Hematopoietic multipotent progenitor cell treated with erythropoietin and hydrocortisone succinate and interleukin-3 and kit ligand, for 17 days (in vitro differentiated cells): ENCODE measurements around the gene KCNQ4.

ENCODE experiments used
- DNase-seq: peaks from one replicate; pipeline ENCODE4 v3.0.0-alpha.2; 2015; ENCODE audit warnings: low spot score

KCNQ4 gene

DNA sequence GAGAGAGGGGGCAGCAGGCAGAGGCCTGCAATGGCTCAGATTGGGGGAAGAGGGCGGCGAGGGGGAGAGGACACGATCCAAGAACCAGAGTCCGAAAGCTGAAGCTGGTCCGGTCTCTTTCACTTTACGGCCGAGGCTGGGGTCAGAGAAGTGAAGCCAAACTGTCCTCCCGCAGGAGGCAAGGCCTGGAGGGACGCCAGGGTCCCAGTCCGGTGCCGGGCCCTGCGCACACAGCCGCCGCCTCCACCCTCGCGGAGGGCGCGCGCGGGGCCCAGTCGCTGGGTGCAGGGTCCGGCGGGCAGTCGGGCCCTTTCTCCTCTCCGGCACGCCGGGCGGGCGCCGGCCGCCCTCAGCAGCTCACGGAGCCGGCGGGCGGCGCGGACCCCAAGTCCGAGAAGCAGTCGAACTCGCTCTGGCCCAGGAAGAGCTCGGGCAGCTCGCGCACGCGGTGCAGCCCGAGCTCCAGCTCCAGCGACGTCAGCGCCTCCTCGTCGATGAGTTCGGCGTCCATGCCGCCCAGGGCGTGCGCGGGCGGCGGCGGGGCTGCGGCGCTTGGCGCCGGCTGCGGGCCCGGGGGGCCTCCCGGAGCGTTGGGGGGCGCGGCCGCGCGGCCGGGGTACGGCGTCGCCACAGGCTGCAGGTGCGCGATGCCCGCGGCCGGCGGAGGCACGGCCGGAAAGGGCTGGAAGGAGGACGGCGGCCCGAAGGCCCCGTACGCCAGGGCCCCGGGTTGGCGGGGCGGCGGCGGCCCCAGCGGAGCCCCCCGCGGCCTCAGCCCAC, 77.8 kb downstream of the KCNQ4 start:
- no peak for DNase-seq

DNA sequence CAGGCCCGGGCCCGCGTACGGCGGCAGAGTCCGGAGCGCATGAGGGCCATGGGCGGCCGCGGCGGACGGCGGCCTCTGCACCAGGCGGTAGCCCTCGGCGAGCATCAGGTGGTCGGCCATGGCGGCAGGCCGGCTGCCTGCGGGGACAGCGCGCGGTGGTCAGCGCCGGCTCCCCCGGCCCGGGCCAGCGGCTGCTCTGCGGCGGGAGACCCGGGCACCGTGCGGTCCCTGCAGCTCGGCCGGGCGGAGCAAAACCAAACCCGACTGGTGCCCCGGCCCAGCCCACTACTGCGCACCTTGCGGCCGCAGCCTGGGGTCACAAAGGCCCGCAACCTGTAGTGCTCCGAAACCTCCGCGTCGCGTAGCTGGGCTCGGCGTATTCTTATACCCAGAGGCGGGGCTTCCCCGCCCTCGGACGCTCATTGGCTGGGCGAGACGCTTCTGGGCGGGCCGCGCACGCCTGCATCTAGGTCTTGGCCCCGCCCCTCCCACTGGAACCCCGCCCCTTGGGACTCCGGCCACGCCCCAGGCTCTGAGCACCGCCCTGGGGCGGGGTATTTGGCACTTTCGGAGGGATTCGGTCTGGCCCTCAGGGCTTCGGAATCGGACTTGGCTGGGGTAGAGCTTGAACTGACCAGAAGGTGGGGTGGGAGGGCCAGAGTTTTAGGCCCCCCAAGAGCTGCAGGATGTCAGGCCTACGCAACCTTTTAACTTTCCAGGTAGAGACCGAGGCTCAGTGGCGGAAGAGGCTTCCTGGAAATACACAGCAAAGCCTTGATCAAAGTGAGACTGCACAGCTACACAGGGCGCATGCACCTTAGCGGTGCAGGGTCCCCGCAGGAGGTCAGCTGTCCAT, 78.6 kb downstream of the KCNQ4 start, which contains the start of gene CITED4:
Gene CITED4, minus strand, starts transcription at position 356 of the 856 bp plus-strand sequence. Its CDS starts 236 bp downstream, at position 120.
- peak; percentile 94 for DNase-seq

- DNase-seq: no peak
These were observed 84.6 kb downstream of the KCNQ4 start for GRCh38 chr1:40868051-40868723.

DNA sequence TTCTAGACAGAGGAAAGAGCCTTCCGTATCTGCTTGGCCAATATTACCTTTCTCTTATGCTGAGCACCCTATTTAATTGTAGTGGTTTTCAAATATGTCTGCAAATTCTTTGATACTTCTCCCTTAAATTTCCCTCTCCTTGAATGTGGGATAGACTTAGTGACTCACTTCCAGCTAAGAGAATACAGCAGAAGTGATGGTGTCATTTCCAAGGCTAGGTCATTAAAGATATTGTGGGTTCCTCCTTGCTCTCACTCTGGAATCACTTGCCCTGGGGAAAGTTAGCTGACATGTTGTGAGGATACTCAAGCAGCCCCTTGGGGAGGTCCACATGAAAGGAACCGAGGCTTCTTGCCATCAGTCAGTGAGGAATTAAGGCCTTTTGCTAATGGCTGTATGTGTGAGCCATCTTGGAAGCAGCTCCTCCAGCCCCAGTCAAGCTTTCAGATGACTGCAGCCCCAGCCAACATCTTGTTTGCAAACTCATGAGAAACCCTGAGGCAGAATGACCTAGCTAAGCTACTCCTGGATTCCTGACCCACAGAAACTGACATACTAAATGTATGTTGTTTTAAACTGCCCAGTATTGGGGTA, 86.6 kb downstream of the KCNQ4 start:
- no peak for DNase-seq

DNA sequence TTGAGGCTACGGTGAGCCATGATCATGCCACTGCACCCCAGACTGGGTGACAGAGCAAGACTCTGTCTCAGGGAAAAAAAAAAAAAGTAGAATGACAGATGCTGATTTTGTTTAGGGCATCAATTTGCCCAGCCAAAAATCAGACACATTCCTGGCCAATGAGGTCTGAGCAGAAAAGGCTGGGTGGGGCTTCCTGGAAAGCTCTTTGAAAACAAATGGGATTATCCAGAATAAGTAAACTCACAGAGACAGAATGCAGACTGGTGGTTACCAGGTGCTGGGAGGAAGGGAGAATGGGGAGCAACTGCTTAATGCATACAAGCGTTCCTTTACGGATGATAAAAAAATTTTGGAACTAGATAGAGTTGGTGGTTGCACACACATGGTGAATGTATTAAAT, 88.7 kb downstream of the KCNQ4 start:
- no peak for DNase-seq

GRCh38 chr1:40873863-40874472, 90.4 kb downstream of the KCNQ4 start:
- no peak for DNase-seq

DNA sequence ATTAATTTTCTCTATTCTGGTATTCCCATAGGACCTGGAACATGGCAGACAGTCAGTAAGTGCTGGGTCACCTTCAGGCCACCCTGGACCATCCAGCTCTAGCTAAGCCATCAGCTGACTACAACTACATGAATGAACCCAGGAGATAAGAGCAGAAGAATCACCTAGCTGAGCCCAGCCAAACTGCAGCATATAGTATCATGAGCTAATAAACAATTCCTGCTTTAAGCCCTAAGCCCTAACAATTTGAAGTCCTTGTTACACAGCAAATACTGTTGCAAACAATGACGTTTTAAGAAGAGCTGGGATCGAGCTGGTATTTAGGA, 92.8 kb downstream of the KCNQ4 start:
- no peak for DNase-seq

- no peak for DNase-seq
These were observed 93.3 kb downstream of the KCNQ4 start for GRCh38 chr1:40876891-40877290.

DNA sequence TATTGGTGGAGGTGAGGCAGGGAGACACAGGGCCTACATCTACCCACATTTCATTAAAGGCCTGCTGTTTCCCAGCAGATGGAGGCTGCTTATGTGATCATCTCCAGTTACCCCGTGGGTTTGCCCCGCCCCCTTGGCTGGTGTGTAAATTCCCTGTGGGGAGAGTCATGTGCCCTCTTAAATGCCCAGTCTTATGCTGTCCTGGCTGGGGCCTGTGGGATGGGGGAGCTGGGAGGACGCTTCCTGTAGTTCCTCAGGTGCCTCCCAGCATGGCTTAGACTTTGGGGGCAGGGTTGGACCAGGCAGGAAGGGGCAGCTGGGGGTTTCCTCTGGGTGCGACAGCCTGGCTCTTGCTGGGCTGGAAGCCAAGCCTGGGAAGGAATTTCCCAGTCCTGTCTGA, 94.1 kb downstream of the KCNQ4 start:
- DNase-seq: no peak

DNA sequence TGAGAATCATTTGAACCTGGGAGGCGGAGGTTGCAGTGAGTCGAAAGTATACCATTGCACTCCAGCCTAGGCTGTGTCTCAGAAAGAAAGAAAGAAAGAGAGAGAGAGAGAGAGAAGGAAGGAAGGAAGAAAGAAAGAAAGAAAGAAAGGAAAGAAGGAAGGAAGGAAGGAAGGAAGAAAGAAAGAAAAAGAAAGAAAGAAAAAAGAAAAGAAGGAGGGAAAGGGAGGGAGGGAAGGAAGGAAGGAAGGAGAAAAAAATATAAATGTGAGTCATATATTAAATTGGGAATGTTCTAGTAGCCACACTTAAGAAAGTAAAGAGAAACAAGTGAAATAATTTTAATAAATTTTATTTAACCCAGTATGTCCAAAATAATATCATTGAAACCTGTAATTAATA, 95.3 kb downstream of the KCNQ4 start:
- no peak for DNase-seq

DNA sequence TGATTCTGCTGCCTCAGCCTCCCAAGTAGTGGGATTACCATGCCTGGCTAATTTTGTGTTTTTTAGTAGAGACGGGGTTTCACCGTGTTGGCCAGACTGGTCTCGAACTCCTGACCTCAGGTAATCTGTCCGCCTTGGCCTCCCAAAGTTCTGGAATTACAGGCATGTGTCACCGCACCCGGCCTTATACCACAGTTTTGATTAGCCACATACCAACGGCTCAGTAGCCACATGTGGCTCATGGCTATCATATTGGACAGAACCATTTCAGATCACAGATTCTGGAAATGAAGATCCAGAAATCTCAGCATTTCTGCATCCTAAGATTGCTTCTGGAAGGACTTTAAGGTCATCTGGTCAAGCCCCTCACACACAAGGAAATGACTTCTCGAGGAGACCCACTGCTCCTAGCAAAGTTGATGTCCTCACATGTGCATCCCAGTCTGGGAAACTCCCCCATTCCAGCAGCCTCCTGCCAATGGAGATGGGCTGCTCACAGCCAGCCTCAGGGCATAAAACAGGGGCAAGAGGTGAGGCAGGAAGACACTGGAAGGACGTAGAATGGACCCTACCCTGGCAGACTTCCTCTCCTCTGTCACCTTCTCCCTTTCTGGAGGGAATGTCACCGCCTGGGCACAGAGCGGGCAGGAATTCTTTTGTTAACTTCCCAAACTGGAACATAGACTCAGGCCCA, 96.0 kb downstream of the KCNQ4 start:
- DNase-seq: no peak

DNA sequence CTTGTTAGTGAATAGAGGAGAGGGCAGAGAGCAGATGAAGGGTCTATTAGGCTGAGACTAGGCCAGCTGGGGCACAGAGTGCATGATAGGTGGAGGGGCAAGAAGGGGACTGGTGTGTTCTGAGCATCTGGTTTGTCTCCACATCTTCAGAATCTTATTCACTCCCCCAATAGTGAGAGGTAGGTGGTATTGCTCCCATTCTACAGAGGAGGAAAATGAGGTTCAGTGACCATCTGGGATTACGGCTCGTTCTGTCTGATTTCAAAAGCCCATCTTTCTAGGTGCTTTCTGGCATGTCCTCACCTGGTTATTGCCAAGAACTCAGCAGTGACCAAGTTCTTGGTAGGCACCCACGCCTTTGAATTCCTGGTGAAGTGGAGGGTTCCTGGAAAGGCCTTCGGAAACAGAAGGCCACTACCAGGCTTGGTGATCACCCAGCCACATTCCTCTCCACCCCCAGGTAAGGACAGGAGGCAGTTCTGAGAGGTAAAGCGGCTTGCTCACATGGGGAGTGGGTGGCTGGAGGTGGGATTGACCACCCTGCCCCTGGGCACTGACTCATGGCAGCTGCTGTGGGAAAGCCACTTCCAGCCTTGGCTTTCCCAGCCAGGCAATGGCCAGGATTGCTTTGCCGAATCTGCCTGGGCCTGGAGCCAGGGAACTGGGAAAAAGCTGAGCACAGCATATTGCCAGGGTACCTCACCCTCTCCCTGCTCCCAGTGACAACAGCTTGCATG, 97.4 kb downstream of the KCNQ4 start:
- no peak for DNase-seq

DNA sequence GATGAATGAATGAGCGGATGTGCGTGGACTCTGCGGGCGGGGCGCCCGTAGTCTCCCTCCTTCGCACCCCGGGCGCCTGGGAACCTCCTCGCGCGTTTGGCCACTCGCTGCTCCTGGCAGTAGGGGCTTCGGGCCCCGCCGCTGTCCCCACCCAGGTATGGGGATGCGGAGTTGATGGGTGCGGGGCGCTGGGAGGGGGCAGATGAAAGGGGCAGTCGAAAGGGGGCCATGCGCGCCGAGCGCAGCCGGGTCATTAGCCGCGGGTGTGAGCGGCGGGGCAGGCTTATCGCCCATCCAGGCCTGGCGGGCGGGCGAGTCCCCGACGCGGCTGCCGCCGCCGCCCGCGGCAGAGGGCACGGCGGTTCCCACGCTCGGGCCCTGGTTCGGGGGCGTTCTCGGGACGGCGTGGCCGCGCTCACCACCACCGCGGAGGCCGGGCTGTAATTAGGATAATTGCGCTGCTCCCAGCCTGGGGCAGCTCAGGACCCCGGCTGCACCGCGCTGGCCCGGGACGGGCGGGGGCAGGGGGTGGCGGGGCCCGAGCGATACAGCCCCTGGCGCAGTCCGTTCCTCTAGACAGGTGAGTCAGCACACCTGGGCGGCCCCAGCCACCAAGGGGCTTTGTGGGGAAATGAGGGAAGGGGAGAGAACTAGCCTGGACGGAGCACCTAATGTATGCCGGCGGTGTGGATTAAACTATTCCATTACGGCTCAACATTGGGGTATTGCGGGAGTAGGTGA, 100.6 kb downstream of the KCNQ4 start:
- no peak for DNase-seq

DNA sequence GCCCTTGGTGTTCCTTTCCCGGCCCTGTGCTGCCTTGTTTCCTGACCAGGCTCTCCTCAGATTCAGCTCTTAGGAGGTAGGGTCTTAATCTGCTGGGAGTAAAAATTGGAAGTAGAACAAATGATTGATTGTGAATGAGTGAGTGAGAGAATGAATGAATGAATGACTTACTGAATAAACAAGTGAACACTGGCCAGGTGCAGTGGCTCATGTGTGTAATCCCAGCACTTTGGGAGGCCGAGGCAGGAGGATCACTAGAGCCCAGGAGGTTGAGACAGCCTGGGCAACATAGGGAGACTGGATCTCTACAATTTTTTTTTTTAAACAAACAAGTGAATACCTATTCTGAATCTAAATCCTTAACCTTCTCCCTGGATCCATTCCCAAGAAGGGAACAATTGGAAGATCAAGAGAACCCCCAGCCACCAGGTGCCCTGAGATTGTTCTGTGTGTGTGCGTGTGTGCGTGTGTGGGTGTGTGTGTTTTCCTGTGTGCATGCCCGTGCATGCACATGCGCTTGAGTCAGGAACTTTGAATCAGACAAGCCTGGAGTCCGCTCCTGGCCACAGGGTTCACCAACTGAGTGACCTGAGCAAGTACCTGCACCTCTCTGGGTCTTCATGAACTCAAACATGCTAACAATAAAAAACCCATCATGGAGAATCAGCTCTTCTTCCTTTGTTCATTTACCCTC, 102.9 kb downstream of the KCNQ4 start:
- DNase-seq: no peak

- no peak for DNase-seq
These were observed 103.4 kb downstream of the KCNQ4 start for GRCh38 chr1:40887012-40887378.

- DNase-seq: no peak
These were observed 104.1 kb downstream of the KCNQ4 start for GRCh38 chr1:40887652-40888051.
